DND-41 (cell line): ENCODE results near the gene PLD3.

Source experiments
- ATAC-seq: fragments of 200-7000 bp; cut with Tn5 transposase; 3 replicates; pipeline ENCODE4 v1.9.1; 2021; ENCODE audit warnings: low read depth; ENCODE audit not compliant: insufficient read depth
- DNase-seq: peaks from one replicate; pipeline ENCODE4 v3.0.0-alpha.2; 2020
- H2AFZ ChIP-seq: 2 replicates; pipeline ENCODE4 v1.6.0; 2012; ENCODE audit warnings: low read depth, low read length
- H3K27ac ChIP-seq: 2 replicates; pipeline ENCODE4 v1.5.1; 2012; ENCODE audit warnings: low read length, inconsistent platforms
- H3K27me3 ChIP-seq: fragments of 200-600 bp; sonication (generic); 2 replicates; pipeline ENCODE4 v1.6.0; 2012; ENCODE audit warnings: low read length, mild to moderate bottlenecking, inconsistent platforms; ENCODE audit not compliant: insufficient read depth, poor library complexity
- H3K36me3 ChIP-seq: 2 replicates; pipeline ENCODE4 v1.5.1; 2012; ENCODE audit warnings: low read length, inconsistent platforms; ENCODE audit not compliant: insufficient read depth
- H3K4me1 ChIP-seq: 2 replicates; pipeline ENCODE4 v1.5.1; 2012; ENCODE audit warnings: mild to moderate bottlenecking, low read length; ENCODE audit not compliant: insufficient read depth
- H3K4me2 ChIP-seq: 2 replicates; pipeline ENCODE4 v1.6.0; 2012; ENCODE audit warnings: mild to moderate bottlenecking, moderate library complexity, low read length, inconsistent platforms; ENCODE audit not compliant: insufficient read depth
- H3K4me3 ChIP-seq, 2 experiments: fragments of 200-600 bp in 1 of 2; shearing (Covaris generic) in 1 of 2; 2 replicates each; pipeline ENCODE4 v1.5.1; 2012 to 2016; ENCODE audit warnings: inconsistent platforms in 2 of 2, low read length in 2 of 2, mild to moderate bottlenecking in 2 of 2, low read depth in 1 of 2, moderate library complexity in 1 of 2
- H3K79me2 ChIP-seq: 2 replicates; pipeline ENCODE4 v1.6.0; 2012; ENCODE audit warnings: low read length, inconsistent platforms; ENCODE audit not compliant: insufficient read depth
- H3K9ac ChIP-seq: 2 replicates; pipeline ENCODE4 v1.6.0; 2012; ENCODE audit warnings: low read depth, mild to moderate bottlenecking, inconsistent platforms, low read length, moderate library complexity
- H3K9me3 ChIP-seq: 2 replicates; pipeline ENCODE4 v1.5.1; 2012; ENCODE audit warnings: low read length, moderate library complexity, mild to moderate bottlenecking, inconsistent platforms; ENCODE audit not compliant: insufficient read depth, severe bottlenecking
- H4K20me1 ChIP-seq: 2 replicates; pipeline ENCODE4 v1.6.0; 2012; ENCODE audit warnings: low read length; ENCODE audit not compliant: insufficient read depth
- CTCF ChIP-seq: IDR thresholded peaks from 2 replicates; pipeline ENCODE4 v1.5.1; 2012; ENCODE audit warnings: borderline replicate concordance, low read length, moderate library complexity, mild to moderate bottlenecking; ENCODE audit not compliant: poor library complexity, severe bottlenecking; ENCODE audit errors: extremely low read depth
- EZH2 ChIP-seq: IDR thresholded peaks from 3 replicates; pipeline ENCODE4 v1.6.1; 2012; ENCODE audit warnings: borderline replicate concordance, low read depth, mild to moderate bottlenecking, moderate library complexity, low read length, inconsistent platforms; ENCODE audit not compliant: severe bottlenecking

PLD3 gene

GRCh38 chr19:40321566-40322270, 26.8 kb upstream of the PLD3 start:
- peaks cover 82% of the 10 kb centered on the region for H3K36me3 ChIP-seq
- ATAC-seq: no peak
- DNase-seq: no peak
- TF ChIP-seq EZH2: no peak
- no peak for TF ChIP-seq CTCF
- H3K27me3 ChIP-seq: no peaks in the 10 kb centered on the region
- H2AFZ ChIP-seq: no peak overlapping the region
- H3K27ac ChIP-seq: no peak overlapping the region
- no peak overlapping the region for H3K4me2 ChIP-seq
- H3K4me3 ChIP-seq: no peak overlapping the region
- no peak overlapping the region for H3K9ac ChIP-seq
- H3K9me3 ChIP-seq: no peaks in the 10 kb centered on the region
- peaks cover 6% of the 10 kb centered on the region; the same call in 1 of the 2 replicates for H4K20me1 ChIP-seq
- H3K79me2 ChIP-seq: no peaks in the 10 kb centered on the region
- H3K4me1 ChIP-seq: no peaks in the 10 kb centered on the region

- Histone ChIP-seq H3K9ac (no peak overlapping the region), H3K27me3 (no peaks in the 10 kb centered on the region), H3K79me2 (no peaks in the 10 kb centered on the region), H3K36me3 (peaks cover 82% of the 10 kb centered on the region), H3K27ac (no peak overlapping the region), H3K4me1 (no peaks in the 10 kb centered on the region), H3K9me3 (no peaks in the 10 kb centered on the region), H4K20me1 (peaks cover 6% of the 10 kb centered on the region; the same call in 1 of the 2 replicates), H3K4me3 (no peak overlapping the region), H2AFZ (no peak overlapping the region), H3K4me2 (no peak overlapping the region)
- DNase-seq (no peak), ATAC-seq (no peak)
- TF ChIP-seq EZH2 (no peak), CTCF (no peak)
Observed at GRCh38 chr19:40322271-40322610, 26.3 kb upstream of the PLD3 start.

- H3K4me3 ChIP-seq: no peak overlapping the region
- H3K9me3 ChIP-seq: no peaks in the 10 kb centered on the region
- no peak overlapping the region for H2AFZ ChIP-seq
- ATAC-seq (no peak), DNase-seq (no peak)
- H3K27me3 ChIP-seq: no peaks in the 10 kb centered on the region
- H4K20me1 ChIP-seq: peaks cover 13% of the 10 kb centered on the region; the same call in 1 of the 2 replicates
- H3K4me2 ChIP-seq: no peak overlapping the region
- H3K36me3 ChIP-seq: peaks cover 87% of the 10 kb centered on the region
- H3K27ac ChIP-seq: no peak overlapping the region
- no peaks in the 10 kb centered on the region for H3K4me1 ChIP-seq
- no peak for TF ChIP-seq EZH2
- no peak for TF ChIP-seq CTCF
- H3K79me2 ChIP-seq: no peaks in the 10 kb centered on the region
- H3K9ac ChIP-seq: no peak overlapping the region
Observed at GRCh38 chr19:40322951-40323615, 25.4 kb upstream of the PLD3 start.
